ENCODE results near the gene IL34.

Gene IL34

DNA sequence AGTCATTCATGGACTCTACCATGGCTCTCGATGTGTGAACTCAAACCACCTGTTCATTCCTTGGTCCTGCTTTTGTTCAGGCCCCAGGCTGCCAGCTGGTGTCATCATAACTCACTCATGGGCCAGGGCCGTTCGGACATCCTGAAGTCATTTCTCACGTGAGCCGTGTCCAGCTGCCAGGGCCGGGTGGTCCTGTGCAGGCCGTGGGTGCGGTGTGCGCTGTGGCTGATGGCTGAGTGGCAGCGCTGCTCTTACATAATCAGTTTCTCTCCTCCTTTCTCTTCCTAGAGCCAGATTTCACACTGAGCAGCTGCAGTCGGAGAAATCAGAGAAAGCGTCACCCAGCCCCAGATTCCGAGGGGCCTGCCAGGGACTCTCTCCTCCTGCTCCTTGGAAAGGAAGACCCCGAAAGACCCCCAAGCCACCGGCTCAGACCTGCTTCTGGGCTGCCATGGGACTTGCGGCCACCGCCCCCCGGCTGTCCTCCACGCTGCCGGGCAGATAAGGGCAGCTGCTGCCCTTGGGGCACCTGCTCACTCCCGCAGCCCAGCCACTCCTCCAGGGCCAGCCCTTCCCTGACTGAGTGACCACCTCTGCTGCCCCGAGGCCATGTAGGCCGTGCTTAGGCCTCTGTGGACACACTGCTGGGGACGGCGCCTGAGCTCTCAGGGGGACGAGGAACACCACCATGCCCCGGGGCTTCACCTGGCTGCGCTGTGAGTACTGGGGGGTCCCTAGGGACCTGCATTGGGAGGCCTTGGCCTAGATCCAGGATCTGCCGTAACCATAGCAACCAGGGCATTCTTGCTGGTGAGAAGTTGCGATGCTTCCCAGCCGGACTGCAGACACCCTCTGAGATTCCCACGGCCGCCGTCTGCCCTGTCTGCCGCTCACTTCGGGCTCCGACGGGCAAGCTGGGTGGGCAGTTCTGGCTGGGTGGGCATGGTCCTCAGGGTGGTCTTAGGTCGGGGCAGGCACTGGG, at the start of gene IL34:
IL34 (plus strand) TSS at position 300 of the 982 bp plus-strand sequence; CDS start at position 689, 389 bp downstream.
- TF ChIP-seq, protein P1, sequence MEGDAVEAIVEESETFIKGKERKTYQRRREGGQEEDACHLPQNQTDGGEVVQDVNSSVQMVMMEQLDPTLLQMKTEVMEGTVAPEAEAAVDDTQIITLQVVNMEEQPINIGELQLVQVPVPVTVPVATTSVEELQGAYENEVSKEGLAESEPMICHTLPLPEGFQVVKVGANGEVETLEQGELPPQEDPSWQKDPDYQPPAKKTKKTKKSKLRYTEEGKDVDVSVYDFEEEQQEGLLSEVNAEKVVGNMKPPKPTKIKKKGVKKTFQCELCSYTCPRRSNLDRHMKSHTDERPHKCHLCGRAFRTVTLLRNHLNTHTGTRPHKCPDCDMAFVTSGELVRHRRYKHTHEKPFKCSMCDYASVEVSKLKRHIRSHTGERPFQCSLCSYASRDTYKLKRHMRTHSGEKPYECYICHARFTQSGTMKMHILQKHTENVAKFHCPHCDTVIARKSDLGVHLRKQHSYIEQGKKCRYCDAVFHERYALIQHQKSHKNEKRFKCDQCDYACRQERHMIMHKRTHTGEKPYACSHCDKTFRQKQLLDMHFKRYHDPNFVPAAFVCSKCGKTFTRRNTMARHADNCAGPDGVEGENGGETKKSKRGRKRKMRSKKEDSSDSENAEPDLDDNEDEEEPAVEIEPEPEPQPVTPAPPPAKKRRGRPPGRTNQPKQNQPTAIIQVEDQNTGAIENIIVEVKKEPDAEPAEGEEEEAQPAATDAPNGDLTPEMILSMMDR (IDR thresholded peaks at IDR 0.05; ENCODE audit: borderline replicate concordance, control extremely low read depth, extremely low read depth, insufficient read depth, missing control alignments), result no peak
- no peak for DNase-seq (ENCODE audit: low spot score)
- in situ Hi-C loops (cut with MboI; ENCODE audit: low sequenced_read_pairs, unreplicated experiment), result loop anchor here (25.0 kb wide), 1 partner anchor 284 kb away; no protein-coding TSS in a partner anchor

DNA sequence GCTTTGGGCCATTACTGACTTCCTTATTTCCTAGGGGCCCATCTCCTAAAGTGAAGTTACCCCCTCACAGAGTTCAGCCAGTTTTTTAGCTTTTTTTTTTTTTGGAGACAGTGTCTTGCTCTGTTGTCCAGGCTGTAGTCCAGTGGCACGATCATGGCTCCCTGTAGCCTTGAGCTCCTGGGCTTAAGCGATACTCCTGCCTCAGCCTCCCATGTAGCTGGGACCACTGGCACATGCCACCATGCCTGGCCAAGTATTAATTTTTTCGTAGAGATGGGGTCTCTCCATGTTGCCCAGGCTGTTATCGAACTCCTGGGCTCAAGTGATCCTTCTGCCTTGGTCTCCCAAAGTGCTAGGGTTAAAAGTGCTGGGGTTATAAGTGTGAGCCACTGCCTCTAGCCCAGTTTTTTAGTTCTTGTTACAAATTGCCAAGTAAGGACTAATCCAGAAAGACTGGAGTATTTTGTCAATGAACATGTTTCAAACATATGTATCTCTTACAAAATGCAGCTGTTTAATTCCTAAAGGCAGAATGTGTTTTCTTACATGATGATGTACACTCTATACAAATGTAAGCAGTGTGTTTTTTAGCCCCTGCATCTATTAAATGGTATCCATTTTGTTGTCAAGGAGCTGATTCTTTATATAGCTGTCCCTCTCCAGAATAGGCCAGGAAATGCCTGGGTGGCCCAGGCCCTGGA, 49.1 kb upstream of the IL34 start:
- DNase-seq (ENCODE audit: low spot score), result no peak
- TF ChIP-seq, protein P1 (IDR thresholded peaks at IDR 0.05; ENCODE audit: borderline replicate concordance, control extremely low read depth, extremely low read depth, insufficient read depth, missing control alignments), result no peak
- in situ Hi-C loops (cut with MboI; ENCODE audit: low sequenced_read_pairs, unreplicated experiment), result no loop called here

DNA sequence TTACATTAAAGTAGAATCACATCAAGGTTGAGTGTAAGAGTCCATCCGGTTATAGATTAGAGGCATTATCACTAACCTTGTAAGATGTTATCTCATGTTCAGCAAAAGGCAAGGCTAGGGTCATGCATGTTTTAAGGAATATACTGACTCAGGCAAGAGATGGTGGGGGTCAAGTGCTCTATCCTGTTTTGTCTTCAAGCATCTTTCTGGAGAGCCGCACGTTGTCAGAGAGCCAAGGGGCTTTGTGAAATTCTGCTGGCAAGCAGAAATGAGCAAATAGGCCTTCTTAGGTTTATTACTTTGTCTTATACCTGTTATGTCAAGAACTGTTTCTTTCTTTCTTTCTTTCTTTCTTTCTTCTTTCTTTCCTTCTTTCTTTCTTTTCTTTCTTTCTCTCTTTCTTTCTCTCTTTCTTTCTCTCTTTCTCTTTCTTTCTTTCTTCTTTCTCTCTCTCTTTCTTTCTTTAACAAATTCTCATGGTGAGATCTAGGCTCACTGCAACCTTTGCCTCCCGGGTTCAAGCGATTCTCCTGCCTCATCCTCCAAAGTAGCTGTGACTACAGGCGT, 47.3 kb upstream of the IL34 start:
- TF ChIP-seq, protein P1 (IDR thresholded peaks at IDR 0.05; ENCODE audit: borderline replicate concordance, control extremely low read depth, extremely low read depth, insufficient read depth, missing control alignments), result no peak
- in situ Hi-C loops (cut with MboI; ENCODE audit: low sequenced_read_pairs, unreplicated experiment), result no loop called here
- DNase-seq (ENCODE audit: low spot score), result no peak

DNA sequence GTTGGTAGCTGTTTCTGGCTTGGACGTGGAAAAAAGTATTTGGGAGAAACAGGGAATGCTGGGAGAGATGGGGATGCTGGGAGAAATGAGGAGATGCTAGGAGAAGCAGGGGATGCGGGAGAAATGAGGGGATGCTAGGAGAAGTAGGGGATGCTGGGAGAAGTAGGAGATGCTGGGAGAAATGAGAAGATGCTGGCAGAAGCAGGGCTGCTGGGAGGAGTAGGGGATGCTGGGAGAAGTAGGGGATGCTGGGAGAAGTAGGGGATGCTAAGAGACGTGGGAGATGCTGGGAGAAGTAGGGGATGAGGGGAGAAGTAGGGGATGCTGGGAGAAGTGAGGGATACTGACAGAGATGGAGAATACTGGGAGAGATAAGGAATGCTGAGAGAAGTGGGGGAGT, 45.6 kb upstream of the IL34 start:
- DNase-seq (ENCODE audit: low spot score), result no peak
- TF ChIP-seq, protein P1 (IDR thresholded peaks at IDR 0.05; ENCODE audit: borderline replicate concordance, control extremely low read depth, extremely low read depth, insufficient read depth, missing control alignments), result no peak
- in situ Hi-C loops (cut with MboI; ENCODE audit: low sequenced_read_pairs, unreplicated experiment), result no loop called here

DNA sequence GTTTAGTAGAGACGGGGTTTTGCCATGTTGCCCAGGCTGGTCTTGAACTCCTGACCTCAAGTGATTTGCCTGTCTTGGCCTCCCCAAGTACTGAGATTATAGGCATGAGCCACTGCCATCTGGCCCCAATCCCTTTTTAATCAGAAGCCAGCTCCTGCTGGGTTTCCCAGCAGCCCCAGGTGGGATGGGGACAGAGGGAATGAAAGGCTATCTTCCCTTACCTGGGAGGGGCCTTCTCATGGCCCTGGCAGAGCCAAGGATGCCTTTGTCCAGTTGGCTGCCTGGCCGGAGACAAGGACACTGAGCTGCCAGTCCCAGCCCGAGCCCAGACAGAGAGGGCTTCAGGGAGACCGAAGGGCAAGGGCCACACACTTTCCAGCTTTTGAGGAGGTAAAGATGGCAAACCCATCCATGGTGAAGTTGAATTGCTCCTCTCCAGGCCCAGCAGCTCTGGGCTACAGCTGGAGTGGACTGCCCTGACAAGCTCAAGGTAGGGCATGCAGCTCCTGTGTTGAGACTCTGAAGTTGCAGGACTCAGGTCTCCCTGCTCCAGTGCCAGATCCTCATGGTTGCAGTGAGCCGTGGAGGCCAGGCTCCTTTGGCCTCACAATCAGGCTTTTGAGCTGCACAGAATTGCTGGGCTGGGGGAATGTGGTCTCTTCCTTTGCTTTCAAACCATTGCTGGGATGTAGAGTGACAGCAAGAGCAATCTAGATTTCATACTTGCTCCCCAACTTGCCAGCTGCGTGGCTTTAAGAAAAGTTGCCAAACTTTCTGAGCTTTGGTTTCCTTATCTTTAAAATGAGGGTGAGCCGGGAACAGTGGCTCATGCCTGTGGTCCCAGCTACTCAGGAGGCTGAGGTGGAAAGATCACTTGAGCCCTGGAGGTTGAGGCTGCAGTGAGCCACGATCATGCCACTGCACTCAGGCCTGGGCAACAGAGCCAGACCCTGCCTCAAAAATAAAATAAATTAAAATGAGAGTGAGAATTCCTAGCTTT, 44.5 kb upstream of the IL34 start:
- in situ Hi-C loops (cut with MboI; ENCODE audit: low sequenced_read_pairs, unreplicated experiment), result no loop called here
- TF ChIP-seq, protein P1 (IDR thresholded peaks at IDR 0.05; ENCODE audit: borderline replicate concordance, control extremely low read depth, extremely low read depth, insufficient read depth, missing control alignments), result no peak
- DNase-seq (ENCODE audit: low spot score), result no peak

Data from GM13976 (cell line).